B cell (primary cell): Measurements from ENCODE around the gene IGFBP3. TPM values are rescaled to one million over a fixed set of nuclear protein-coding genes. Genes with fewer than 3 reads are reported as not detected.

Experiments used
- ATAC-seq: fragments of 200-7000 bp; cut with Tn5 transposase; one replicate; pipeline ENCODE4 v1.10.0; 2021; ENCODE audit warnings: low read depth, mild to moderate bottlenecking, moderate number of reproducible peaks, moderate library complexity
- CTCF ChIA-PET: fragments of 350-600 bp; sonication (Branson Sonifier 250); formaldehyde crosslinking; loops from one replicate; lab custom pipeline; 2021; ENCODE audit warnings: antibody characterized with exemption, inconsistent platforms; lab: Charles Lee
- POLR2A ChIA-PET: fragments of 350-600 bp; sonication (Branson Sonifier 250); formaldehyde crosslinking; loops from one replicate; lab custom pipeline; 2021; ENCODE audit warnings: antibody characterized with exemption; lab: Charles Lee
- DNase-seq: peaks from one replicate; pipeline ENCODE4 v3.0.0; 2013
- H2AFZ ChIP-seq: 2 replicates; pipeline ENCODE4 v1.6.1; 2012; ENCODE audit warnings: mild to moderate bottlenecking, low read depth, low read length; ENCODE audit not compliant: insufficient read depth, poor library complexity, severe bottlenecking
- H3K27ac ChIP-seq, 2 donors: 1 replicate in 1 of 2; 2 replicates in 1 of 2; pipeline ENCODE4 v1.5.1; 2012 to 2013; ENCODE audit warnings: low read length in 2 of 2, mild to moderate bottlenecking in 2 of 2, moderate library complexity in 1 of 2
- H3K27me3 ChIP-seq, 4 experiments: fragments of 200-600 bp in 1 of 4; sonication (generic) in 1 of 4; replicated peaks in 1 of 4; 1 replicate in 2 of 4; 2 replicates in 2 of 4; pipeline versions ENCODE4 v1.6.1 to v1.7.0; 2013 to 2016; ENCODE audit warnings: low read length in 3 of 4, mild to moderate bottlenecking in 2 of 4, mixed read lengths in 1 of 4, moderate library complexity in 1 of 4; ENCODE audit not compliant: insufficient read depth in 4 of 4, control insufficient read depth in 3 of 4; ENCODE audit errors: control extremely low read depth in 1 of 4
- H3K36me3 ChIP-seq, 2 experiments: replicated peaks in 1 of 2; 1 replicate in 1 of 2; 2 replicates in 1 of 2; pipeline versions ENCODE4 v1.6.1 to v1.7.1; 2013; ENCODE audit warnings: low read length in 1 of 2; ENCODE audit not compliant: insufficient read depth in 2 of 2, control insufficient read depth in 1 of 2; ENCODE audit errors: control extremely low read depth in 1 of 2, extremely low read depth in 1 of 2
- H3K4me1 ChIP-seq, 2 donors: fragments of 200-600 bp in 1 of 2; sonication (generic) in 1 of 2; 1 replicate in 1 of 2; 2 replicates in 1 of 2; pipeline versions ENCODE4 v1.5.1 to v1.6.1; 2013 to 2017; ENCODE audit warnings: low read length in 2 of 2; ENCODE audit not compliant: control insufficient read depth in 2 of 2, insufficient read depth in 2 of 2
- H3K4me2 ChIP-seq: replicated peaks from 2 replicates; pipeline ENCODE3; 2012; ENCODE audit warnings: mild to moderate bottlenecking, low read depth, low read length; ENCODE audit not compliant: poor library complexity, severe bottlenecking
- H3K4me3 ChIP-seq, 5 experiments: fragments of 200-600 bp in 1 of 5; sonication (generic) in 1 of 5; 1 replicate in 3 of 5; 2 replicates in 2 of 5; pipeline versions ENCODE4 v1.5.1 to v1.7.0; 2011 to 2016; ENCODE audit warnings: low read length in 4 of 5, mild to moderate bottlenecking in 4 of 5, low read depth in 2 of 5, control low read depth in 1 of 5, moderate library complexity in 1 of 5; ENCODE audit not compliant: insufficient read depth in 1 of 5; ENCODE audit errors: control extremely low read depth in 1 of 5, extremely low read depth in 1 of 5
- H3K79me2 ChIP-seq: fragments of 200-600 bp; sonication (generic); one replicate; pipeline ENCODE4 v1.6.0; 2016; ENCODE audit warnings: low read length; ENCODE audit not compliant: control insufficient read depth, insufficient read depth
- H3K9ac ChIP-seq: fragments of 200-600 bp; sonication (generic); 2 replicates; pipeline ENCODE4 v1.6.1; 2017; ENCODE audit warnings: mild to moderate bottlenecking, low read length, moderate library complexity
- H3K9me3 ChIP-seq, 3 donors: one replicate each; pipeline versions ENCODE4 v1.6.1 to v1.7.1; 2013; ENCODE audit warnings: low read length in 2 of 3; ENCODE audit not compliant: control insufficient read depth in 2 of 3, insufficient read depth in 1 of 3; ENCODE audit errors: control extremely low read depth in 1 of 3
- H4K20me1 ChIP-seq: 2 replicates; pipeline ENCODE4 v1.6.0; 2012; ENCODE audit warnings: mild to moderate bottlenecking, low read length; ENCODE audit not compliant: insufficient read depth, control insufficient read depth, poor library complexity, severe bottlenecking
- H3K27ac Mint-ChIP-seq: one replicate; pipeline ENCODE4 v1.8.0; 2021; ENCODE audit warnings: mixed read lengths
- H3K27me3 Mint-ChIP-seq: one replicate; pipeline ENCODE4 v1.8.0; 2021; ENCODE audit warnings: mixed read lengths
- H3K4me1 Mint-ChIP-seq: one replicate; pipeline ENCODE4 v1.8.0; 2021; ENCODE audit warnings: mixed read lengths
- H3K4me3 Mint-ChIP-seq: one replicate; pipeline ENCODE4 v1.8.0; 2021; ENCODE audit warnings: mixed read lengths
- H3K9me3 Mint-ChIP-seq: one replicate; pipeline ENCODE4 v1.8.0; 2022; ENCODE audit warnings: mixed read lengths; ENCODE audit not compliant: insufficient read depth
- CTCF ChIP-seq: fragments of 200-600 bp; IDR thresholded peaks from one replicate; pipeline ENCODE4 v1.8.0; 2022; ENCODE audit warnings: antibody characterized with exemption, mild to moderate bottlenecking
- EZH2 ChIP-seq: IDR thresholded peaks from 2 replicates; pipeline ENCODE4 v1.6.1; 2012; ENCODE audit warnings: borderline replicate concordance, low read depth, mild to moderate bottlenecking, moderate library complexity, low read length; ENCODE audit not compliant: insufficient read depth, poor library complexity, severe bottlenecking
- WGBS: methylation state at CpG from one replicate; pipeline ENCODE4 v1.1.5; 2013; ENCODE audit warnings: missing lambda C conversion rate; ENCODE audit not compliant: insufficient coverage; 5-methylcytosine and 5-hydroxymethylcytosine counted together
- intact Hi-C: fragments of 100-400 bp; cut with micrococcal nuclease; formaldehyde crosslinking; loops from one replicate; pipeline ENCODE4 v1.10.0; 2022
- polyA plus RNA-seq: library from polyadenylated mRNA; depleted of rRNA; stranded (reverse); fragments of >200 nt; gene quantifications from 2 replicates; pipeline ENCODE4 v1.2.3, GENCODE V29; 2012
- total RNA-seq, 2 donors: library from RNA; stranded (reverse); fragments of 120-200 nt in 1 of 2; gene quantifications; 1 replicate in 1 of 2; 2 replicates in 1 of 2; pipeline versions ENCODE4 v1.2.3 to v1.2.4, GENCODE V29; 2013 to 2022

The IGFBP3 gene
- total and polyA plus RNA-seq, 2 donors (not counting 1 experiment from before 2014, with no cell fraction given): not detected

GRCh38 chr7:45897042-45897690, 23.9 kb downstream of the IGFBP3 start:
- TF ChIP-seq CTCF: no peak
- no peak for TF ChIP-seq EZH2
- H2AFZ ChIP-seq: no peak overlapping the region
- no peak overlapping the region for H3K4me3 Mint-ChIP-seq
- intact Hi-C loops: no loop called here
- no peaks in the 10 kb centered on the region for H4K20me1 ChIP-seq
- ChIA-PET POLR2A (no interaction called here), CTCF (no interaction called here)
- H3K27me3 Mint-ChIP-seq: peaks cover 67% of the 10 kb centered on the region
- ATAC-seq: no peak
- no peaks in the 10 kb centered on the region for H3K9me3 ChIP-seq
- H3K9ac ChIP-seq: no peak overlapping the region
- DNase-seq: no peak
- H3K4me1 Mint-ChIP-seq: no peaks in the 10 kb centered on the region
- H3K27me3 ChIP-seq: peaks cover 0 to 17% (median 13%) of the 10 kb centered on the region in 4 experiments
- no CpG with 5 or more reads among the region's 1 CpG for WGBS
- no peaks in the 10 kb centered on the region for H3K4me1 ChIP-seq
- H3K27ac Mint-ChIP-seq: no peak overlapping the region
- H3K79me2 ChIP-seq: no peaks in the 10 kb centered on the region
- H3K36me3 ChIP-seq: no peaks in the 10 kb centered on the region
- H3K4me3 ChIP-seq: no peak overlapping the region
- H3K27ac ChIP-seq: no peak overlapping the region
- no peaks in the 10 kb centered on the region for H3K9me3 Mint-ChIP-seq
- no peak overlapping the region for H3K4me2 ChIP-seq

GRCh38 chr7:45894665-45895062, 26.4 kb downstream of the IGFBP3 start:
- no peaks in the 10 kb centered on the region for H3K4me1 Mint-ChIP-seq
- Histone ChIP-seq H3K4me2 (no peak overlapping the region), H2AFZ (no peak overlapping the region), H3K4me1 (no peaks in the 10 kb centered on the region), H3K4me3 (no peak overlapping the region), H3K27ac (no peak overlapping the region), H3K9me3 (no peaks in the 10 kb centered on the region), H3K79me2 (no peaks in the 10 kb centered on the region), H3K36me3 (no peaks in the 10 kb centered on the region), H3K27me3 (peaks cover 0 to 21% (median 18%) of the 10 kb centered on the region in 4 experiments), H3K9ac (no peak overlapping the region), H4K20me1 (no peaks in the 10 kb centered on the region)
- TF ChIP-seq CTCF: no peak
- no peak for TF ChIP-seq EZH2
- no peak overlapping the region for H3K4me3 Mint-ChIP-seq
- intact Hi-C loops: no loop called here
- ATAC-seq (no peak), DNase-seq (no peak)
- H3K27ac Mint-ChIP-seq: no peak overlapping the region
- POLR2A ChIA-PET: no interaction called here
- H3K27me3 Mint-ChIP-seq: peaks cover 58% of the 10 kb centered on the region
- CTCF ChIA-PET: no interaction called here
- no peaks in the 10 kb centered on the region for H3K9me3 Mint-ChIP-seq
